IgD-negative memory B cell (primary cell): ENCODE data around the gene TMEM128. TPM values are rescaled to one million over a fixed set of nuclear protein-coding genes. Genes with fewer than 3 reads are reported as not detected.

Source experiments
- H3K27ac Mint-ChIP-seq, 3 donors: one replicate each; pipeline ENCODE4 v1.8.0; 2020 to 2022; ENCODE audit warnings: mild to moderate bottlenecking in 3 of 3, mixed read lengths in 3 of 3, moderate library complexity in 1 of 3
- H3K27me3 Mint-ChIP-seq: one replicate; pipeline ENCODE4 v1.8.0; 2021; ENCODE audit warnings: mixed read lengths
- H3K36me3 Mint-ChIP-seq: one replicate; pipeline ENCODE4 v1.8.0; 2020; ENCODE audit warnings: mild to moderate bottlenecking, mixed read lengths
- H3K4me1 Mint-ChIP-seq, 3 donors: one replicate each; pipeline ENCODE4 v1.8.0; 2020 to 2022; ENCODE audit warnings: mixed read lengths in 3 of 3, mild to moderate bottlenecking in 1 of 3
- H3K4me3 Mint-ChIP-seq, 4 donors: one replicate each; pipeline ENCODE4 v1.8.0; 2020 to 2022; ENCODE audit warnings: mild to moderate bottlenecking in 4 of 4, mixed read lengths in 4 of 4, moderate library complexity in 3 of 4
- H3K9me3 Mint-ChIP-seq, 3 donors: one replicate each; pipeline ENCODE4 v1.8.0; 2020 to 2021; ENCODE audit warnings: mixed read lengths in 3 of 3, mild to moderate bottlenecking in 1 of 3
- polyA plus RNA-seq: library from polyadenylated mRNA; unstranded; fragments of 300-500 nt; fragmentation: Illumina TruSeq; gene quantifications from one replicate; pipeline ENCODE4 v1.2.3, GENCODE V29; 2021

The TMEM128 gene
- polyA plus RNA-seq, result 23.2 TPM

GRCh38 chr4:4248029-4248884, at the start of gene TMEM128:
Gene TMEM128, minus strand, starts transcription at chr4:4248223. Its CDS starts 21 bp downstream, at chr4:4248202.
- Mint-ChIP-seq H3K36me3 (peaks cover 5% of the 10 kb centered on the region), H3K27ac (peak within 1 kb of the TSS; percentile 91 to 99 (median 96)), H3K9me3 (no peaks in the 10 kb centered on the region), H3K4me1 (peaks cover 9 to 18% (median 17%) of the 10 kb centered on the region in 3 donors), H3K4me3 (peak within 1 kb of the TSS; percentile 95 to 100 (median 98)), H3K27me3 (no peaks in the 10 kb centered on the region)

- H3K36me3 Mint-ChIP-seq, result peaks cover 3% of the 10 kb centered on the region
- H3K27me3 Mint-ChIP-seq, result no peaks in the 10 kb centered on the region
- H3K4me1 Mint-ChIP-seq, result peaks cover 9 to 27% (median 12%) of the 10 kb centered on the region in 3 donors
- no peak overlapping the region for H3K4me3 Mint-ChIP-seq
- no peak overlapping the region for H3K27ac Mint-ChIP-seq
- H3K9me3 Mint-ChIP-seq, result no peaks in the 10 kb centered on the region
Measured at GRCh38 chr4:4296283-4296846, 48.3 kb upstream of the TMEM128 start.

- Mint-ChIP-seq H3K27ac (peak overlapping the region in 2 of 3 donors; percentile 64 to 66), H3K36me3 (peaks cover 3% of the 10 kb centered on the region), H3K27me3 (no peaks in the 10 kb centered on the region), H3K4me1 (peaks cover 18 to 37% (median 30%) of the 10 kb centered on the region in 3 donors), H3K4me3 (peak overlapping the region in 2 of 4 donors; percentile 17 to 82), H3K9me3 (no peaks in the 10 kb centered on the region)
Measured at GRCh38 chr4:4293279-4293678, 45.3 kb upstream of the TMEM128 start.

DNA sequence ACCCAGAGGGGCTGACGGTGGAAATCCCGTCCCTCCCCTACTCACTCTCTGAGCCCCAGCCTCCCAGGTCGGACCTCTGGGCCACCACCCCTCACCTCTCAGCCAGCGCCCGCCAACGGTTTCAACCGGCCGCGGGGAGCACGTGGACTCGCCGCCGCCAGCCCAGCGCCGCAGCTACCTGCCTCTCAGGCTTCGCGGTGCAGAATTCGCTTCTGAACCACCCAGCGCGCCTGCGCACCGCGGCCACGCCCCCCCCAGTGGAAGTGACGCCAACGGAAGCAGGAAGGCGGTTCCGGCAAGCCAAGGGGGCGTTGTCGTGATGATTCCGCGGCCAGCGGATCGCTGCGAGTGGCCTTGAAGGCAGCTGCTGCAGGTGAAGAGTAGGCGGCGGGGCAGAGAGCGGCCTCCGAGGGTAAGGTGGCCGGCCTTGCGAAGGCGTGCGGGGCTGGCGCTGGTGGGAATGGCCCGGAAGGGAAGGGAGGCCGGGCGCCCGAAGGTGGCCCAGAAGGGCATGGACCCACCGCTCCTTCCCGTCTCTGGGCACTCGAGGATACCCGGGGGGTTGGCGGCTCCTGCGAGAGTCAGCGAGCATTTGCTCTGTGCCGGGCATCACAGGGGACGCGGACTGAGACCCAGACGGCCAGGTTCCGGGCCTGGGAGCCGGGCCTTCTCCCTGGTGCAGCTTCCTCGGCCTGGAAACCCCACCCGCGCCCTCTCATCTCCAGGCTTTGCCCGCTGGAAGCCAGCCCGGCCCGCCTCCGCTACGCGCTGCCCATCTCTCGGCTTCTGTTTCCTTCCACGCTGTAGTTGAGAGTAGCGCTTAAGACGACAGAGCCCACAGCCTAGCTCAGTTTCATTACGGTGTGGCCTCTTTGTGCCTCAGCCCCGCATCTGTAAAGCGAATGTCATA, 42.2 kb upstream of the TMEM128 start, which contains the start of the genes LYAR and ZBTB49:
Gene LYAR (minus strand): TSS at position 214 of the 910 bp plus-strand sequence. CDS start 6,412 bp downstream, outside the sequence.
Gene ZBTB49 (plus strand): TSS at position 311 of the 910 bp plus-strand sequence. CDS start 9,695 bp downstream, outside the sequence.
- Mint-ChIP-seq H3K36me3 (peaks cover 7% of the 10 kb centered on the region), H3K9me3 (no peaks in the 10 kb centered on the region), H3K4me1 (peaks cover 15 to 31% (median 31%) of the 10 kb centered on the region in 3 donors), H3K27ac (peak within 1 kb of the TSS; percentile 75 to 92 (median 83)), H3K4me3 (peak within 1 kb of the TSS; percentile 95 to 99 (median 98)), H3K27me3 (no peaks in the 10 kb centered on the region)

DNA sequence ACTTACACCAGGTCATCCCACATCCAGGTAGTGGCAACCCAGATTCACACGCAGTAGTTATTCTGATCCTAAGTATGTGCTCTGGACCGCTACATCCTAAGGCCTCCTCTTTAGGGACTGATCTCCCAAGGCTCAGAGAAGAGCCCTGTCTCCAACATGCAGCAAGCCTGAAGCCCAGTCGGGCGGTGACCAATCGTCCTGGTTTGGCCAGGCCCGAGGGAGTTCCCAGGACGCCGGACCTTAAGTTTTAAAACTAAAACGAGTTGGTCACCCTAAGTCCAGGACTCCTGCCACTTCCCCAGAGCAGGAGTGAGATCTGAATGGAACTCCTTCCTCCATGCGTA, 41.5 kb upstream of the TMEM128 start:
- Mint-ChIP-seq H3K27me3 (no peaks in the 10 kb centered on the region), H3K9me3 (no peaks in the 10 kb centered on the region), H3K27ac (peak overlapping the region in 2 of 3 donors; percentile 75 to 92), H3K4me3 (peak overlapping the region; percentile 95 to 99 (median 98)), H3K4me1 (peaks cover 15 to 28% (median 28%) of the 10 kb centered on the region in 3 donors), H3K36me3 (peaks cover 6% of the 10 kb centered on the region)

DNA sequence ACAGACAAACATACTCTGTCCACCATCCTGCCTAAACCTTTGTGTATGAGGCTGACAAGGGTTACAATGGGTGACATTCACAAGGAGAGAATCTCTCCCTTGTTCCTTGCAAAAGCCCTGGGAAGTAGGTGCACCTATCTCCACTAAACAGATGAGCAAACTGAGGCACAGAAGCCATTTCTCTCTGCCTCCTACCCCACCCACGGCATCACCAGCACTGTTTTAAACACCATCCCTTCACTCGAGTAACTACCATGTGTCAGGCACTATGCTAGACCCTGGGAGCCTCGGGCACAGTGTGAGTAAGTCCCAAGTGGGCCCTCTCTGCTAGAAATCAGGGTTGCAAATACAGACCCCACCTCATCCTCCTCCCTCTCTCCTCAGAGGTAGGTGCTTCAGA, 41.0 kb upstream of the TMEM128 start:
- Mint-ChIP-seq H3K36me3 (peaks cover 6% of the 10 kb centered on the region), H3K27me3 (no peaks in the 10 kb centered on the region), H3K4me1 (peaks cover 15 to 28% (median 28%) of the 10 kb centered on the region in 3 donors), H3K27ac (peak overlapping the region in 2 of 3 donors; percentile 75 to 82), H3K9me3 (no peaks in the 10 kb centered on the region), H3K4me3 (peak overlapping the region; percentile 95 to 99 (median 98))

GRCh38 chr4:4288098-4288497, 40.1 kb upstream of the TMEM128 start:
- Mint-ChIP-seq H3K27ac (peak overlapping the region in 1 of 3 donors; percentile 9), H3K9me3 (no peaks in the 10 kb centered on the region), H3K27me3 (no peaks in the 10 kb centered on the region), H3K4me3 (peak overlapping the region in 2 of 4 donors; percentile 41 to 79), H3K36me3 (peaks cover 6% of the 10 kb centered on the region), H3K4me1 (peaks cover 19 to 28% (median 26%) of the 10 kb centered on the region in 3 donors)

DNA sequence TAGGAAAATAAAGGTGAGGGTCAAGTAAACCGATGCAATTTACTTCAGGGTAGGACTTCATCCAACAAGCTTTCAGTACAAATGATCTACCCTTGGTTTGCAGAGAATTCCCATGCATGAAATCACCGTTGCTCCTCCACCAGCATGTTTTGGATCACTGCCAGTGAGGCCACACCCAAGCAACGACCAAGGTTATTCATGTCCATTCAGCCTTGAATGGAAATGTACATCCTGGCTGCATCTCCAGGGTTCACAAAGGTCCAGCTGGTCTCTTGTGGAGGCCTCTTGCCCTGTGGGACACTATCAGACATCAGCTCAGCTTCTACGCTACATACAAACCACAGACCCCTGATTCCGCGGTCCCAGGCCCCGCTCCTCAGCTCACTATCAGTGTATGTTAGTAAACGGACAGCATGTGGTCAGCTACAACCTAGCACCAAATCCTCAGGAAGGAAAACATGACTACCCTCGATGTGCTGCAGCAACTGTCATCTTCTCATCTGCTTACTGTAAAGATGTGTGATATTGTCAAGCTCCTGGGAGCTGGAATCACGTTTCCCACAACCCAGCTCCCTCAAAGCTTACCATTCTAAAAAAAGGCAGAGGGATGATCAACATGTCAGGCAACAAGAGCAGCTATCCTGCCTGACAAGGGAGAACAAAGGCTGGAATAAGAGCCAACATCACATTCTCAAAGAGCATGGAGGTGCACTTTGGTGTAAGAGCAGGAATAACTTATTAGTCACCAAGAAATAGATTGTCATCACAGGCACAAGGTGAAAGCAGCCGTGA, 37.0 kb upstream of the TMEM128 start:
- Mint-ChIP-seq H3K4me3 (peak overlapping the region in 1 of 4 donors; percentile 71), H3K36me3 (peaks cover 8% of the 10 kb centered on the region), H3K27ac (no peak overlapping the region), H3K9me3 (no peaks in the 10 kb centered on the region), H3K27me3 (no peaks in the 10 kb centered on the region), H3K4me1 (peaks cover 7 to 12% (median 8%) of the 10 kb centered on the region in 3 donors)

- no peak overlapping the region for H3K27ac Mint-ChIP-seq
- H3K4me1 Mint-ChIP-seq, result peaks cover 0 to 4% (median 0%) of the 10 kb centered on the region in 3 donors
- peaks cover 11% of the 10 kb centered on the region for H3K36me3 Mint-ChIP-seq
- H3K27me3 Mint-ChIP-seq, result no peaks in the 10 kb centered on the region
- H3K9me3 Mint-ChIP-seq, result no peaks in the 10 kb centered on the region
- H3K4me3 Mint-ChIP-seq, result no peak overlapping the region
Measured at GRCh38 chr4:4281787-4282186, 33.8 kb upstream of the TMEM128 start.

DNA sequence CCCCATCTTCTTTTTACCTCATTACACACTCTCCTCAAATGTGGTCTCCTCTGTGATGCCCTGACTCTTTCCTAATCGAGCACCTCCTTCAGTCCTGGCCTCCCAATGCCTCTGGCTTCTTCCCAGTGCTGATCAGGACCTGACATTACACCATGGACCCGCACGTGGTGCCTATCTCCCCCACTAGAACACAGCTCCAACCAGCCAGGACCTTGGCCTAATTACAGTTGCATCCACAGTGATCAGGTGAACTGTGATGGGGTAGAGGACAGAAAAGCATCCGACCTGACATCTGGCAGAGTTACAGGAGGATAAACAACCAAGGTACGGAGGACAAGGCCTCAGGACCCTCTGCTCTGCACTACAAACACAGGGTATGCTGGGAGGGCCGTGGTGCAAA, 29.5 kb upstream of the TMEM128 start:
- Mint-ChIP-seq H3K4me3 (peak overlapping the region in 1 of 4 donors; percentile 49), H3K36me3 (peaks cover 12% of the 10 kb centered on the region), H3K4me1 (no peaks in the 10 kb centered on the region), H3K27me3 (no peaks in the 10 kb centered on the region), H3K9me3 (no peaks in the 10 kb centered on the region), H3K27ac (no peak overlapping the region)

GRCh38 chr4:4274226-4274625, 26.2 kb upstream of the TMEM128 start:
- Mint-ChIP-seq H3K27me3 (no peaks in the 10 kb centered on the region), H3K27ac (peak overlapping the region in 1 of 3 donors; percentile 81), H3K4me3 (no peak overlapping the region), H3K4me1 (peaks cover 0 to 2% (median 0%) of the 10 kb centered on the region in 3 donors), H3K36me3 (peaks cover 7% of the 10 kb centered on the region), H3K9me3 (no peaks in the 10 kb centered on the region)

GRCh38 chr4:4271912-4272311, 23.9 kb upstream of the TMEM128 start:
- Mint-ChIP-seq H3K4me1 (peaks cover 0 to 2% (median 0%) of the 10 kb centered on the region in 3 donors), H3K9me3 (no peaks in the 10 kb centered on the region), H3K36me3 (peaks cover 9% of the 10 kb centered on the region), H3K4me3 (peak overlapping the region in 1 of 4 donors; percentile 39), H3K27me3 (no peaks in the 10 kb centered on the region), H3K27ac (peak overlapping the region in 1 of 3 donors; percentile 51)

- peak overlapping the region in 1 of 3 donors; percentile 90 for H3K27ac Mint-ChIP-seq
Measured at GRCh38 chr4:4270529-4270928, 22.5 kb upstream of the TMEM128 start.

DNA sequence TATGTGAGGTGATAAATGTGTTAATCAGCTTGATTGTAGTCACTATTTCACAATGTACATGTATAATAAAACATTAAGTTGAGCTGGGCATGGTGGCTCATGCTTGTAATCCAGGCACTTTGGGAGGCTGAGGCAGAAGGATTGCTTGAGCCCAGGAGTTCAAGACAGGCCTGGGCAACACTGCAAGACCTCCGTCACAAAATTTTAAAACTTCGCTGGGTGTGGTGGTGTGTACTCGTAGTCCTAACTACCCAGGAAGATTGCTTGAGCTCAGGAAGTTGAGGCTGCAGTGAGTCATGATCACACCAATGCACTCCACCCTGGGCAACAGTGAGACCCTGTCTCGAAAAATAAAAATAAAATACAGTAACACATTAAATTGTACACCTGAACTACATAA, 21.8 kb upstream of the TMEM128 start:
- no peaks in the 10 kb centered on the region for H3K9me3 Mint-ChIP-seq
- H3K27me3 Mint-ChIP-seq, result no peaks in the 10 kb centered on the region
- H3K4me3 Mint-ChIP-seq, result no peak overlapping the region
- H3K4me1 Mint-ChIP-seq, result peaks cover 0 to 2% (median 0%) of the 10 kb centered on the region in 3 donors
- peak overlapping the region in 1 of 3 donors; percentile 89 for H3K27ac Mint-ChIP-seq
- H3K36me3 Mint-ChIP-seq, result peaks cover 14% of the 10 kb centered on the region

More at GRCh38 chr4:4270529-4270928, 22.5 kb upstream of the TMEM128 start:
- no peak overlapping the region for H3K4me3 Mint-ChIP-seq
- no peaks in the 10 kb centered on the region for H3K27me3 Mint-ChIP-seq
- H3K36me3 Mint-ChIP-seq, result peaks cover 14% of the 10 kb centered on the region
- peaks cover 0 to 2% (median 0%) of the 10 kb centered on the region in 3 donors for H3K4me1 Mint-ChIP-seq
- no peaks in the 10 kb centered on the region for H3K9me3 Mint-ChIP-seq
